Keratinocyte (primary cell): Measurements from ENCODE around the gene HEXD. TPM values are rescaled to one million over a fixed set of nuclear protein-coding genes. Genes with fewer than 3 reads are reported as not detected.
"Not testable (repeated sequence)": the region's sequence is repeated elsewhere in the genome, so short reads cannot be mapped to it uniquely, and the experiment has no call there.

Experiments used
- DNase-seq: peaks from one replicate; pipeline ENCODE4 v3.0.0-alpha.2; 2011; ENCODE audit warnings: low read depth, missing footprints, low spot score
- FAIRE-seq: peaks from 2 replicates; lab custom pipeline; 2011; peaks lifted over from hg19 to GRCh38; lab: Jason Lieb, UNC
- H2AFZ ChIP-seq: 2 replicates; pipeline ENCODE4 v1.6.0; 2012; ENCODE audit warnings: low read length, control low read depth, inconsistent platforms; ENCODE audit not compliant: control insufficient read depth
- H3K27ac ChIP-seq: 2 replicates; pipeline ENCODE4 v1.5.1; 2011; ENCODE audit warnings: low read length; ENCODE audit not compliant: control insufficient read depth, insufficient read depth
- H3K27me3 ChIP-seq: 3 replicates; pipeline ENCODE4 v1.6.0; 2011; ENCODE audit warnings: low read length; ENCODE audit not compliant: control insufficient read depth, insufficient read depth; ENCODE audit errors: extremely low read depth
- H3K36me3 ChIP-seq, 2 experiments: 2 replicates in 1 of 2; 3 replicates in 1 of 2; pipeline ENCODE4 v1.5.1; 2011; ENCODE audit warnings: low read length in 2 of 2, mild to moderate bottlenecking in 1 of 2; ENCODE audit not compliant: control insufficient read depth in 2 of 2, insufficient read depth in 2 of 2; ENCODE audit errors: extremely low read depth in 1 of 2
- H3K4me1 ChIP-seq: 3 replicates; pipeline ENCODE4 v1.5.1; 2011; ENCODE audit warnings: low read length; ENCODE audit not compliant: control insufficient read depth, insufficient read depth; ENCODE audit errors: extremely low read depth
- H3K4me2 ChIP-seq: 3 replicates; pipeline ENCODE4 v1.6.0; 2011; ENCODE audit warnings: low read depth, low read length; ENCODE audit not compliant: control insufficient read depth, insufficient read depth; ENCODE audit errors: extremely low read depth
- H3K4me3 ChIP-seq, 3 experiments: fragments of 200-600 bp in 1 of 3; sonication (generic) in 1 of 3; 2 replicates in 2 of 3; 3 replicates in 1 of 3; pipeline ENCODE4 v1.5.1; 2011 to 2016; ENCODE audit warnings: low read length in 3 of 3, mild to moderate bottlenecking in 3 of 3, control low read depth in 2 of 3, inconsistent platforms in 1 of 3, low read depth in 1 of 3, mixed read lengths in 1 of 3, mixed run types in 1 of 3, moderate library complexity in 1 of 3; ENCODE audit not compliant: control insufficient read depth in 2 of 3, insufficient read depth in 2 of 3; ENCODE audit errors: extremely low read depth in 1 of 3
- H3K79me2 ChIP-seq: 2 replicates; pipeline ENCODE4 v1.6.0; 2012; ENCODE audit warnings: low read length; ENCODE audit not compliant: control insufficient read depth, insufficient read depth
- H3K9ac ChIP-seq: 3 replicates; pipeline ENCODE4 v1.6.0; 2011; ENCODE audit warnings: low read length; ENCODE audit not compliant: control insufficient read depth, insufficient read depth; ENCODE audit errors: extremely low read depth
- H3K9me1 ChIP-seq: 3 replicates; pipeline ENCODE4 v1.6.0; 2011; ENCODE audit warnings: low read length; ENCODE audit not compliant: control insufficient read depth, insufficient read depth; ENCODE audit errors: extremely low read depth
- H3K9me3 ChIP-seq: 2 replicates; pipeline ENCODE4 v1.5.1; 2012; ENCODE audit warnings: low read depth, low read length; ENCODE audit not compliant: control insufficient read depth
- H4K20me1 ChIP-seq: 3 replicates; pipeline ENCODE4 v1.6.0; 2011; ENCODE audit warnings: low read length; ENCODE audit not compliant: control insufficient read depth, insufficient read depth; ENCODE audit errors: extremely low read depth
- CTCF ChIP-seq, 3 experiments: IDR thresholded peaks in 1 of 3; conservative IDR thresholded peaks in 1 of 3; optimal IDR thresholded peaks in 1 of 3; 2 replicates in 2 of 3; 3 replicates in 1 of 3; pipeline versions ENCODE3 to v1.5.1; 2011; ENCODE audit warnings: low read length in 3 of 3, mild to moderate bottlenecking in 3 of 3, moderate library complexity in 2 of 3, control low read depth in 1 of 3, inconsistent platforms in 1 of 3; ENCODE audit not compliant: insufficient read depth in 2 of 3; ENCODE audit errors: extremely low read depth in 1 of 3
- EZH2 ChIP-seq: IDR thresholded peaks from one replicate; pipeline ENCODE4 v1.6.1; 2012; ENCODE audit warnings: inconsistent platforms, mild to moderate bottlenecking, low read length, moderate library complexity
- dilution Hi-C: fragments of 300-500 bp; cut with MboI; formaldehyde crosslinking; loops from one replicate; pipeline ENCODE4 v1.7.0; 2020; ENCODE audit warnings: low sequenced_read_pairs; ENCODE audit not compliant: extremely low pct_ligation_motif_present
- polyA plus RNA-seq, 5 experiments: library from polyadenylated mRNA; depleted of rRNA in 3 of 5; stranded (reverse) in 3 of 5; stranded (forward) in 1 of 5; unstranded in 1 of 5; fragments of >200 nt; gene quantifications; 1 replicate in 1 of 5; 2 replicates in 3 of 5; 3 replicates in 1 of 5; pipeline versions ENCODE4 v1.2.1 to v1.2.3, GENCODE V29; 2011 to 2012; ENCODE audit warnings: missing spikeins in 2 of 5, low read depth in 1 of 5, low replicate concordance in 1 of 5

Gene HEXD
- polyA plus RNA-seq, 1 donor (not counting 4 experiments of a cell fraction or from before 2014, with no cell fraction given) = 5.6 TPM

GRCh38 chr17:82410014-82410716 lies 8.0 kb upstream of the HEXD start:
- Histone ChIP-seq H3K27ac (no peak overlapping the region), H3K9ac (no peak overlapping the region), H3K4me2 (no peak overlapping the region), H2AFZ (no peak overlapping the region), H3K9me1 (no peaks in the 10 kb centered on the region), H3K79me2 (no peaks in the 10 kb centered on the region), H3K9me3 (no peaks in the 10 kb centered on the region), H3K27me3 (no peaks in the 10 kb centered on the region), H3K4me3 (no peak overlapping the region), H3K36me3 (peaks cover 0 to 3% of the 10 kb centered on the region in 2 experiments), H3K4me1 (peaks cover 4% of the 10 kb centered on the region), H4K20me1 (peaks cover 7% of the 10 kb centered on the region)
- TF ChIP-seq CTCF (optimal IDR thresholded peaks at IDR 0.05 in 1 of 3, IDR thresholded peaks at IDR 0.05 in 1 of 3, conservative IDR thresholded peaks at IDR 0.05 in 1 of 3; ENCODE audit: extremely low read depth in 1 of 3, insufficient read depth in 2 of 3, low read length in 3 of 3) = no peak
- TF ChIP-seq EZH2 = no peak
- dilution Hi-C loops = no loop called here
- FAIRE-seq = no peak
- no peak for DNase-seq

DNA sequence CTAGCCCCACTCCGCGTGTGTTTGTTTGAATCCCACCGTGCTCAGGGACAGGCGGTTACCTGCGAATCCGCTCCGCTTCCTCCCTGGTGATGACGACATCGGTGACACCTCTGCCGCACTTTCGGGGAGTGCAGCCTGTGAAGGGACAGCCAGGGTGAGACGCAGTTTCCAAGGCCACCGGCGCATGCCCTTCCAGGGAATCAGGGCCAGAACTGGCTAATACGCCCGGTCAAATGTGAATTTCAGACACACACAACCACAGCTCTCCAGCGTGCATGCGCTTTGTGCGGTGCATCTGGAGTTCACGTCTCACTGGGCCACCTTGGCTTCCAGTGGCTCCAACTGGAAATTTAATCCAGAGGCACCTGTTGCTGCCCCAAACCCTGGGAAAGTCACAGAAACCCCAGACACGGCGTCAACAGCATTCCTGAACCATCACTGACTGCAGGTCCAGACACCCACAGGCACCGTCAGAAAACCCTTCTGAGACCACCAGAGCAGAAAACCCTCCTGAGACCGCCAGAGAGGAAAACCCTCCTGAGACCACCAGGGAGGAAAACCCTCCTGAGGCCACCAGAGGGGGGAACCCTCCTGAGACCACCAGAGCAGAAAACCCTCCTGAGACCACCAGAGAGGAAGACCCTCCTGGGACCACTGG lies 6.6 kb upstream of the HEXD start:
- dilution Hi-C loops = no loop called here
- H3K4me1 ChIP-seq = peaks cover 4% of the 10 kb centered on the region
- no peak overlapping the region for H2AFZ ChIP-seq
- H3K4me2 ChIP-seq = no peak overlapping the region
- peaks cover 13% of the 10 kb centered on the region for H4K20me1 ChIP-seq
- H3K79me2 ChIP-seq = peaks cover 2% of the 10 kb centered on the region
- FAIRE-seq (no peak), DNase-seq (no peak)
- H3K9me1 ChIP-seq = no peaks in the 10 kb centered on the region
- peaks cover 0 to 3% of the 10 kb centered on the region in 2 experiments for H3K36me3 ChIP-seq
- no peaks in the 10 kb centered on the region for H3K27me3 ChIP-seq
- H3K9me3 ChIP-seq = no peaks in the 10 kb centered on the region
- H3K9ac ChIP-seq = no peak overlapping the region
- no peak overlapping the region for H3K27ac ChIP-seq
- no peak overlapping the region for H3K4me3 ChIP-seq
- TF ChIP-seq EZH2 (no peak), CTCF (optimal IDR thresholded peaks at IDR 0.05 in 1 of 3, IDR thresholded peaks at IDR 0.05 in 1 of 3, conservative IDR thresholded peaks at IDR 0.05 in 1 of 3; ENCODE audit: extremely low read depth in 1 of 3, insufficient read depth in 2 of 3, low read length in 3 of 3) (no peak)

DNA sequence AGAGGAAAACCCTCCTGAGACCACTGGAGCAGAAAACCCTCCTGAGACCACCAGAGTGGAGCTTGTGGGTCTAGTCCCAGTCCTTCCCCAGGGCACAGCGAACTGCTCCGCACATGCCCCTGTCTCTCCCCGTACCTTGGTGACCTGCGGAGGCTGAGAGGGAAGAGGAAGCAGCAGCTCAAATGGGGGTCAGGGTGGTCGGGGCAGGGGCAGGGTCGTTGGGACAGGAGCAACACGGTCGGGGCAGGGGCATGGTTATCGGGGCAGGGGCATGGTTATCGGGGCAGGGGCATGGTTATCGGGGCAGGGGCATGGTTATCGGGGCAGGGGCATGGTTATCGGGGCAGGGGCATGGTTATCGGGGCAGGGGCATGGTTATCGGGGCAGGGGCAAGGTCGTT lies 6.1 kb upstream of the HEXD start:
- H3K36me3 ChIP-seq, H3K79me2 ChIP-seq, H2AFZ ChIP-seq, H3K9ac ChIP-seq, H3K4me1 ChIP-seq, FAIRE-seq, H3K27ac ChIP-seq, DNase-seq, H3K4me3 ChIP-seq, H3K27me3 ChIP-seq, H3K9me3 ChIP-seq, H3K9me1 ChIP-seq, H3K4me2 ChIP-seq, dilution Hi-C loops: not testable (repeated sequence)
- peaks cover 13% of the 10 kb centered on the region for H4K20me1 ChIP-seq
